Type B pancreatic cell (in vitro differentiated cells): ENCODE results near the gene ALKBH8. TPM values are rescaled to one million over a fixed set of nuclear protein-coding genes. Genes with fewer than 3 reads are reported as not detected.

Experiments used
- DNase-seq: peaks from one replicate; pipeline ENCODE4 v3.0.0; 2021; ENCODE audit warnings: mixed read lengths; ENCODE audit not compliant: unreplicated experiment; ENCODE audit errors: extremely low spot score
- H3K27ac Mint-ChIP-seq: 2 replicates; pipeline ENCODE4 v1.8.0; 2021; ENCODE audit warnings: mild to moderate bottlenecking, mixed read lengths
- H3K27me3 Mint-ChIP-seq: 2 replicates; pipeline ENCODE4 v1.8.0; 2021; ENCODE audit warnings: mixed read lengths
- H3K36me3 Mint-ChIP-seq: 2 replicates; pipeline ENCODE4 v1.8.0; 2021; ENCODE audit warnings: mixed read lengths
- H3K4me1 Mint-ChIP-seq: one replicate; pipeline ENCODE4 v1.8.0; 2021; ENCODE audit warnings: mixed read lengths; ENCODE audit not compliant: unreplicated experiment
- H3K4me3 Mint-ChIP-seq: 2 replicates; pipeline ENCODE4 v1.8.0; 2021; ENCODE audit warnings: mild to moderate bottlenecking, mixed read lengths
- H3K9me3 Mint-ChIP-seq: 2 replicates; pipeline ENCODE4 v1.8.0; 2021; ENCODE audit warnings: mixed read lengths
- CTCF ChIP-seq: fragments of 200-600 bp; sonication (generic); conservative IDR thresholded peaks from 2 replicates; pipeline ENCODE4 v1.5.0; 2021; ENCODE audit warnings: antibody characterized with exemption, mild to moderate bottlenecking
- total RNA-seq: library from RNA; stranded (reverse); gene quantifications from 2 replicates; pipeline ENCODE4 v1.2.1, GENCODE V29; 2021; ENCODE audit warnings: low replicate concordance

The ALKBH8 gene
- total RNA-seq, 1 donor from 2014 or later = 7.8 TPM

GRCh38 chr11:107453594-107454286 lies 111.8 kb downstream of the ALKBH8 start:
- H3K9me3 Mint-ChIP-seq = no peaks in the 10 kb centered on the region
- TF ChIP-seq CTCF = no peak
- H3K36me3 Mint-ChIP-seq = no peaks in the 10 kb centered on the region
- H3K27ac Mint-ChIP-seq = no peak overlapping the region
- H3K4me3 Mint-ChIP-seq = no peak overlapping the region
- no peak for DNase-seq
- no peaks in the 10 kb centered on the region for H3K27me3 Mint-ChIP-seq
- peaks cover 9% of the 10 kb centered on the region for H3K4me1 Mint-ChIP-seq

Other genes starting within 250 kb of the ALKBH8 start
- 11.7 and 13.4 TPM in 2 replicates for gene CWF19L2, start 107.9 kb downstream of the ALKBH8 start, total RNA-seq
- gene ELMOD1, start 25.4 kb upstream of the ALKBH8 start, total RNA-seq = 4.0 and 7.6 TPM in 2 replicates
- not detected in 2 replicates for gene SLN, start 146.3 kb upstream of the ALKBH8 start, total RNA-seq